Tibial artery (tissue), 4 donors: ENCODE measurements around the gene CADM2.
"Not testable (repeated sequence)": the region's sequence is repeated elsewhere in the genome, so short reads cannot be mapped to it uniquely, and the experiment has no call there.

Source experiments
- DNase-seq, 2 donors: peaks; one replicate each; pipeline ENCODE4 v3.0.0-alpha.2; 2019
- H3K27ac ChIP-seq, 2 donors: fragments of 200-600 bp; sonication (generic) in 1 of 2; 1 replicate in 1 of 2; 2 replicates in 1 of 2; pipeline ENCODE4 v1.5.1; 2018 to 2019; ENCODE audit warnings: mild to moderate bottlenecking in 1 of 2
- H3K27me3 ChIP-seq, 2 donors: fragments of 200-600 bp; sonication (generic) in 1 of 2; one replicate each; pipeline versions ENCODE4 v1.5.1 to v1.6.0; 2016 to 2019
- H3K36me3 ChIP-seq, 3 donors: fragments of 200-600 bp; sonication (generic) in 2 of 3; one replicate each; pipeline ENCODE4 v1.5.1; 2016 to 2019; ENCODE audit warnings: mild to moderate bottlenecking in 2 of 3
- H3K4me1 ChIP-seq, 4 donors: fragments of 200-600 bp; sonication (generic) in 2 of 4; 1 replicate in 3 of 4; 2 replicates in 1 of 4; pipeline ENCODE4 v1.5.1; 2016 to 2019
- H3K4me3 ChIP-seq, 2 donors: fragments of 200-600 bp; sonication (generic) in 1 of 2; 1 replicate in 1 of 2; 2 replicates in 1 of 2; pipeline ENCODE4 v1.5.1; 2018 to 2019; ENCODE audit warnings: mild to moderate bottlenecking in 2 of 2
- H3K9me3 ChIP-seq, 3 donors: fragments of 200-600 bp; sonication (generic) in 1 of 3; one replicate each; pipeline ENCODE4 v1.5.1; 2016 to 2019
- CTCF ChIP-seq, 2 experiments: fragments of 200-600 bp in 1 of 2; fragments of 450-650 bp in 1 of 2; IDR thresholded peaks; one replicate each; pipeline ENCODE4 v1.5.1; 2017 to 2019; ENCODE audit warnings: antibody characterized with exemption in 2 of 2, mild to moderate bottlenecking in 1 of 2, moderate library complexity in 1 of 2
- intact Hi-C: fragments of 100-400 bp; cut with DNase I; formaldehyde crosslinking; loops from one replicate; pipeline ENCODE4 v1.15.0; 2023; ENCODE audit warnings: low total_unique reads

Gene CADM2

GRCh38 chr3:85502148-85502875 is 543.5 kb downstream of the CADM2 start:
- Histone ChIP-seq H3K4me1 (no peaks in the 10 kb centered on the region), H3K27me3 (no peaks in the 10 kb centered on the region), H3K9me3 (no peaks in the 10 kb centered on the region), H3K27ac (no peak overlapping the region), H3K36me3 (no peaks in the 10 kb centered on the region), H3K4me3 (no peak overlapping the region)
- no peak for TF ChIP-seq CTCF (IDR thresholded peaks at IDR 0.05)
- intact Hi-C loops = no loop called here
- no peak for DNase-seq

DNA sequence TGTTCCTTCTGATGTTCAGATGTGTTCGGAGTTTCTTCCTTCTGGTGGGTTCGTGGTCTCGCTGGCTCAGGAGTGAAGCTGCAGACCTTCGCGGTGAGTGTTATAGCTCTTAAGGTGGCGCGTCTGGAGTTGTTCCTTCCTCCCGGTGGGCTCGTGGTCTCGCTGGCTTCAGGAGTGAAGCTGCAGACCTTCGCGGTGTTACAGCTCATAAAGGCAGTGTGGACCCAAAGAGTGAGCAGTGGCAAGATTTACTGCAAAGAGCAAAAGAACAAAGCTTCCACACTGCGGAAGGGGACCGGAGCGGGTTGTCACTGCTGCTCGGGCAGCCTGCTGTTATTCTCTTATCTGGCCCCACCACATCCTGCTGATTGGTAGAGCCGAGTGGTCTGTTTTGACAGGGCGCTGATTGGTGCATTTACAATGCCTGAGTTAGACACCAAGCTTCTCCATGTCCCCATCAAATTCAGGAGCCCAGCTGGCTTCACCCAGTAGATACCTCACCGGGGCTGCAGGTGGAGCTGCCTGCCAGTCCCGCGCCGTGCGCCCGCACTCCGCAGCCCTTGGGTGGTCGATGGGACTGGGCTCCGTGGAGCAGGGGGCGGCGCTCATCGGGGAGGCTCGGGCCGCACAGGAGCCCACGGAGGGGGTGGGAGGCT is 545.5 kb downstream of the CADM2 start:
- H3K36me3 ChIP-seq, H3K4me1 ChIP-seq, intact Hi-C loops, DNase-seq, H3K9me3 ChIP-seq, H3K27ac ChIP-seq, H3K27me3 ChIP-seq: not testable (repeated sequence)
- peak overlapping the region in 1 of 2 donors; percentile 31 for H3K4me3 ChIP-seq

DNA sequence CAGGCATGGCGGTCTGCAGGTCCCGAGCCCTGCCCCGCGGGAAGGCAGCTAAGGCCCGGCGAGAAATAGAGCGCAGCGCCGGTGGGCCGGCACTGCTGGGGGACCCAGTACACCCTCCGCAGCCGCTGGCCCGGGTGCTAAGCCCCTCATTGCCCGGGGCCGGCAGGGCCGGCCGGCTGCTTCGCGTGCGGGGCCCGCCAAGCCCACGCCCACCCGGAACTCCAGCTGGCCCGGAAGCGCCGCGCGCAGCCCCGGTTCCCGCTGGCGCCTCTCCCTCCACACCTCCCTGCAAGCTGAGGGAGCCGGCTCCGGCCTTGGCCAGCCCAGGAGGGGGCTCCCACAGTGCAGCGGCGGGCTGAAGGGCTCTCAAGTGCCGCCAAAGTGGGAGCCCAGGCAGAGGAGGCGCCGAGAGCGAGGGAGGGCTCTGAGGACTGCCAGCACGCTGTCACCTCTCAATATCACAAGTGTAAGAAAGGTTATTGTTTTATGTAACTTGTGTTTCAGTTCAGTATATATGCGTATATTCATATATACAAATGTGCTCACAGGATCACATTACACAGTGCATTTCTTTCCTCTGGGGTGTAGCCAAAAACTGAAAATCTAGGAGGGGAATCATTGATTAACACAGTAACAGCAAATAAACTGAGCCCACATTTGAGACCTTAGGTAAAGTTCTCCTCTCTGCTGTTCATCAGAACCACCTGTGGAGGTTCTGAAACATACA is 546.2 kb downstream of the CADM2 start:
- peak overlapping the region in 1 of 2 donors; percentile 31 for H3K4me3 ChIP-seq
- intact Hi-C loops, DNase-seq, H3K9me3 ChIP-seq, H3K27me3 ChIP-seq, H3K4me1 ChIP-seq, H3K27ac ChIP-seq, H3K36me3 ChIP-seq: not testable (repeated sequence)

- H3K27me3 ChIP-seq, intact Hi-C loops, H3K4me1 ChIP-seq, H3K27ac ChIP-seq, H3K36me3 ChIP-seq, H3K4me3 ChIP-seq, DNase-seq, H3K9me3 ChIP-seq: not testable (repeated sequence)
These were observed 548.3 kb downstream of the CADM2 start for GRCh38 chr3:85507052-85507451.

- Histone ChIP-seq H3K4me1 (no peaks in the 10 kb centered on the region), H3K36me3 (no peaks in the 10 kb centered on the region), H3K4me3 (no peak overlapping the region), H3K27ac (no peak overlapping the region), H3K9me3 (no peaks in the 10 kb centered on the region), H3K27me3 (no peaks in the 10 kb centered on the region)
- TF ChIP-seq CTCF (IDR thresholded peaks at IDR 0.05) = no peak
- no peak for DNase-seq
- intact Hi-C loops = no loop called here
These were observed 549.9 kb downstream of the CADM2 start for GRCh38 chr3:85508659-85509058.

GRCh38 chr3:85516146-85516545 is 557.4 kb downstream of the CADM2 start:
- no peaks in the 10 kb centered on the region for H3K36me3 ChIP-seq
- H3K27ac ChIP-seq = no peak overlapping the region
- no peaks in the 10 kb centered on the region for H3K4me1 ChIP-seq
- intact Hi-C loops = no loop called here
- no peak for DNase-seq
- no peaks in the 10 kb centered on the region for H3K9me3 ChIP-seq
- no peak for TF ChIP-seq CTCF (IDR thresholded peaks at IDR 0.05)
- no peaks in the 10 kb centered on the region for H3K27me3 ChIP-seq
- no peak overlapping the region for H3K4me3 ChIP-seq

DNA sequence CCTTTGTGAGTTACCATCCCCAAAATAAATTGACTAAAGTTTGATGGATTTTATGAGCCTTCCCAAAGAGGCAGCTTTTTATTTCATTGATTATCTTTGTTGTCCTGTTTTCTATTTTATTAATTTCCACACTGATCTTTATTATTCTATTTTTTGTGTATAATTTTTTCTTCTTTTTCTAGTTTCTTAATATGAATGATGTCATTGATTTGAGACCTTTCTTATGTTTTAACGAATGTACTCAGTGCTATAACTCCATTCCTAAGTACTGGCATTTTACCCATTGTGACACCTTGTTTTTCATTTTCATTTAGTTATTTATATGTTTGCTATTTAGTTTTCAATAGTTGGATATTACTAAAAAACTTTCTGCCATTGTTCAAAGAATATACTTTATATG is 565.3 kb downstream of the CADM2 start:
- H3K9me3 ChIP-seq = no peaks in the 10 kb centered on the region
- DNase-seq = no peak
- no peak overlapping the region for H3K27ac ChIP-seq
- no peaks in the 10 kb centered on the region for H3K27me3 ChIP-seq
- H3K36me3 ChIP-seq = no peaks in the 10 kb centered on the region
- no peaks in the 10 kb centered on the region for H3K4me1 ChIP-seq
- TF ChIP-seq CTCF (IDR thresholded peaks at IDR 0.05) = no peak
- intact Hi-C loops = no loop called here
- no peak overlapping the region for H3K4me3 ChIP-seq
